HFF-Myc (cell line): ENCODE data around the gene SP100.

Experiments used
- DNase-seq: peaks from one replicate; pipeline ENCODE4 v3.0.0-alpha.2; 2011; ENCODE audit warnings: low read depth; ENCODE audit errors: extremely low read depth
- H3K4me3 ChIP-seq: replicated peaks from 2 replicates; pipeline ENCODE4 v1.5.1; 2011; ENCODE audit warnings: low read depth, mild to moderate bottlenecking, control low read depth, low read length
- TF ChIP-seq, protein P1 (sequence below): IDR thresholded peaks from 2 replicates; pipeline ENCODE4 v1.5.1; 2012; ENCODE audit warnings: mild to moderate bottlenecking, low read depth, low read length, control low read depth; ENCODE audit errors: missing control alignments

SP100 gene

DNA sequence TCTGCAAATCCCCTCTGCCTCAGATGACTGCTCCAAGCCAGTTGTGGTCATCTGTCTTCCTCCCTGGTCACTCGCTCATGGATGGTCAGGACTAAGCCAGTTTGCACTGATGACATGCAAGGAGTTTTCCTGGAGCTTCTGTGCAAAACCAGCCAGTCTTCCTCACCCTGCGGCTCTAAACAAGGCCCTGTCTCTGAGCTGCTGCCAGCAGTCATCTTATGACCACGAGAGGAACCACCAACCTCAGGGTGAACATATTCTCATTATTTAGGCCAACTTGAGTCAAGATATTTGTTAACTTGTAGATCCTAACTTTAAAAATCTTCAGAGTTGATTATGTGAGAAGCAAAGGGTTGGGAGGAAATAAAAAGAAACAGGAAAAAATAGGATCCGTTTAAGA lies 176.8 kb downstream of the SP100 start:
- DNase-seq: no peak
- TF ChIP-seq, protein P1, sequence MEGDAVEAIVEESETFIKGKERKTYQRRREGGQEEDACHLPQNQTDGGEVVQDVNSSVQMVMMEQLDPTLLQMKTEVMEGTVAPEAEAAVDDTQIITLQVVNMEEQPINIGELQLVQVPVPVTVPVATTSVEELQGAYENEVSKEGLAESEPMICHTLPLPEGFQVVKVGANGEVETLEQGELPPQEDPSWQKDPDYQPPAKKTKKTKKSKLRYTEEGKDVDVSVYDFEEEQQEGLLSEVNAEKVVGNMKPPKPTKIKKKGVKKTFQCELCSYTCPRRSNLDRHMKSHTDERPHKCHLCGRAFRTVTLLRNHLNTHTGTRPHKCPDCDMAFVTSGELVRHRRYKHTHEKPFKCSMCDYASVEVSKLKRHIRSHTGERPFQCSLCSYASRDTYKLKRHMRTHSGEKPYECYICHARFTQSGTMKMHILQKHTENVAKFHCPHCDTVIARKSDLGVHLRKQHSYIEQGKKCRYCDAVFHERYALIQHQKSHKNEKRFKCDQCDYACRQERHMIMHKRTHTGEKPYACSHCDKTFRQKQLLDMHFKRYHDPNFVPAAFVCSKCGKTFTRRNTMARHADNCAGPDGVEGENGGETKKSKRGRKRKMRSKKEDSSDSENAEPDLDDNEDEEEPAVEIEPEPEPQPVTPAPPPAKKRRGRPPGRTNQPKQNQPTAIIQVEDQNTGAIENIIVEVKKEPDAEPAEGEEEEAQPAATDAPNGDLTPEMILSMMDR: no peak
- no peak overlapping the region for H3K4me3 ChIP-seq
